HCT116 (cell line): ENCODE results near the gene CNPY1. TPM values are rescaled to one million over a fixed set of nuclear protein-coding genes. Genes with fewer than 3 reads are reported as not detected.

Experiments used
- ATAC-seq: fragments of 200-7000 bp; cut with Tn5 transposase; 2 replicates; pipeline ENCODE4 v1.9.1; 2020; ENCODE audit warnings: mild to moderate bottlenecking, moderate library complexity
- BruUV-seq: library from RNA; stranded (reverse); fragments of 400-500 nt; replicated peaks from 2 replicates; lab custom pipeline; 2021; lab: Mats Ljungman, UMichigan
- CTCF ChIA-PET: fragments of 300-600 bp; sonication (Branson Sonifier 250); formaldehyde crosslinking; loops from one replicate; lab custom pipeline; 2021; ENCODE audit warnings: antibody characterized with exemption; lab: Charles Lee
- POLR2A ChIA-PET: fragments of 300-600, 350-600 bp; sonication (Branson Sonifier 250); formaldehyde crosslinking; loops from one replicate; lab custom pipeline; 2021; ENCODE audit warnings: antibody characterized with exemption; lab: Charles Lee
- RAD21 ChIA-PET, 2 experiments: fragments of 300-600 bp; sonication (Branson Sonifier 250); formaldehyde crosslinking; loops; one replicate each; lab custom pipeline; 2023; ENCODE audit warnings: low total read pairs in 2 of 2; ENCODE audit not compliant: uncharacterized antibody in 2 of 2, unreplicated experiment in 2 of 2, low non-redundant PET in 1 of 2; lab: Charles Lee
- DNase-seq: peaks from one replicate; pipeline ENCODE4 v3.0.0-alpha.2; 2010; ENCODE audit warnings: low read depth, low spot score
- H2AFZ ChIP-seq: fragments of 200-600 bp; shearing (Covaris generic), sonication (generic); 2 replicates; pipeline ENCODE4 v1.6.1; 2017; ENCODE audit warnings: low read depth, mixed run types, mixed read lengths, antibody characterized with exemption, low read length; ENCODE audit not compliant: poor library complexity, severe bottlenecking
- H3K27ac ChIP-seq: 2 replicates; pipeline ENCODE4 v1.5.1; 2012; ENCODE audit warnings: low read depth, low read length
- H3K27me3 ChIP-seq: fragments of 200-600 bp; sonication (generic); 2 replicates; pipeline ENCODE4 v1.6.1; 2016; ENCODE audit warnings: mixed run types, low read length, mixed read lengths; ENCODE audit not compliant: insufficient read depth
- H3K36me3 ChIP-seq, 2 experiments: fragments of 200-500 bp in 1 of 2; fragments of 200-600 bp in 1 of 2; sonication (Bioruptor generic) in 1 of 2; sonication (generic) in 1 of 2; 2 replicates each; pipeline versions ENCODE4 v1.5.1 to v1.6.1; 2014 to 2016; ENCODE audit warnings: low read length in 2 of 2, inconsistent platforms in 1 of 2, mixed read lengths in 1 of 2, mixed run types in 1 of 2; ENCODE audit not compliant: insufficient read depth in 2 of 2, control insufficient read depth in 1 of 2
- H3K4me1 ChIP-seq, 2 experiments: fragments of 200-600 bp in 1 of 2; sonication (generic) in 1 of 2; 2 replicates each; pipeline versions ENCODE4 v1.5.1 to v1.6.1; 2012 to 2017; ENCODE audit warnings: low read length in 2 of 2, inconsistent platforms in 1 of 2, mild to moderate bottlenecking in 1 of 2, mixed read lengths in 1 of 2, mixed run types in 1 of 2, moderate library complexity in 1 of 2; ENCODE audit not compliant: insufficient read depth in 2 of 2, control insufficient read depth in 1 of 2
- H3K4me2 ChIP-seq: fragments of 200-600 bp; sonication (generic); 2 replicates; pipeline ENCODE4 v1.6.1; 2017; ENCODE audit warnings: mixed run types, low read length, mixed read lengths
- H3K4me3 ChIP-seq, 2 experiments: fragments of 200-600 bp in 1 of 2; sonication (generic) in 1 of 2; replicated peaks in 1 of 2; 2 replicates each; pipeline ENCODE4 v1.5.1; 2011 to 2016; ENCODE audit warnings: low read length in 2 of 2, control low read depth in 1 of 2, low read depth in 1 of 2, mild to moderate bottlenecking in 1 of 2, mixed read lengths in 1 of 2, mixed run types in 1 of 2
- H3K79me2 ChIP-seq: fragments of 200-600 bp; sonication (generic); 2 replicates; pipeline ENCODE4 v1.6.1; 2017; ENCODE audit warnings: mild to moderate bottlenecking, mixed run types, low read length, moderate library complexity, mixed read lengths; ENCODE audit not compliant: insufficient read depth
- H3K9ac ChIP-seq: fragments of 200-600 bp; sonication (generic); 2 replicates; pipeline ENCODE4 v1.6.1; 2016; ENCODE audit warnings: low read length, mixed read lengths
- H3K9me2 ChIP-seq: fragments of 200-600 bp; sonication (generic), shearing (Covaris generic); 2 replicates; pipeline ENCODE4 v1.6.1; 2017; ENCODE audit warnings: mixed run types, mild to moderate bottlenecking, moderate library complexity; ENCODE audit not compliant: insufficient read depth
- H3K9me3 ChIP-seq, 2 experiments: fragments of 200-500 bp in 1 of 2; fragments of 200-600 bp in 1 of 2; sonication (Bioruptor generic) in 1 of 2; sonication (generic) in 1 of 2; 2 replicates each; pipeline ENCODE4 v1.6.1; 2014 to 2017; ENCODE audit warnings: low read length in 2 of 2, mixed read lengths in 2 of 2, inconsistent platforms in 1 of 2, low read depth in 1 of 2, mild to moderate bottlenecking in 1 of 2, mixed run types in 1 of 2, moderate library complexity in 1 of 2; ENCODE audit not compliant: control insufficient read depth in 1 of 2, insufficient read depth in 1 of 2
- H4K20me1 ChIP-seq: fragments of 200-600 bp; sonication (generic), shearing (Covaris generic); 2 replicates; pipeline ENCODE4 v1.6.1; 2017; ENCODE audit warnings: mixed run types, mild to moderate bottlenecking, moderate library complexity; ENCODE audit not compliant: insufficient read depth
- EGR1 ChIP-seq: IDR thresholded peaks from 2 replicates; pipeline ENCODE4 v1.6.1; 2012; ENCODE audit warnings: low read depth
- JUND ChIP-seq: IDR thresholded peaks from 2 replicates; pipeline ENCODE4 v1.6.1; 2012
- POLR2A ChIP-seq: IDR thresholded peaks from 2 replicates; pipeline ENCODE4 v1.7.0; 2011; ENCODE audit warnings: borderline replicate concordance; ENCODE audit not compliant: insufficient read depth, insufficient read length; ENCODE audit errors: extremely low read depth
- RAD21 ChIP-seq: IDR thresholded peaks from 2 replicates; pipeline ENCODE4 v1.6.1; 2012; ENCODE audit warnings: low read depth, mild to moderate bottlenecking
- ZFX ChIP-seq: fragments of 450-650 bp; IDR thresholded peaks from 2 replicates; pipeline ENCODE4 v1.6.1; 2017
- ZNF274 ChIP-seq: fragments of 200-500 bp; sonication (Bioruptor generic); IDR thresholded peaks from 2 replicates; pipeline ENCODE4 v1.6.1; 2014; ENCODE audit warnings: mild to moderate bottlenecking, low read depth, low read length, inconsistent platforms
- intact Hi-C: fragments of 100-400 bp; cut with micrococcal nuclease; formaldehyde crosslinking; loops from 2 replicates; pipeline ENCODE4 v1.10.0; 2022
- total RNA-seq: library from RNA; stranded (reverse); gene quantifications from one replicate; pipeline ENCODE4 v1.2.1, GENCODE V29; 2021; ENCODE audit not compliant: unreplicated experiment

Gene CNPY1
- total RNA-seq, 1 experiment from 2014 or later, result not detected

- BruUV-seq, result no TSS peak
- H3K4me3 ChIP-seq, result no peak overlapping the region
- H3K27ac ChIP-seq, result no peak overlapping the region
- ChIA-PET POLR2A (no interaction called here), RAD21 (no interaction called here), CTCF (no interaction called here)
- H3K4me1 ChIP-seq, result no peaks in the 10 kb centered on the region
- H3K4me2 ChIP-seq, result no peak overlapping the region
- no peaks in the 10 kb centered on the region for H3K27me3 ChIP-seq
- no peak overlapping the region for H3K9ac ChIP-seq
- H2AFZ ChIP-seq, result no peak overlapping the region
- ATAC-seq (no peak), DNase-seq (no peak)
- intact Hi-C loops, result no loop called here
- no peaks in the 10 kb centered on the region for H3K9me3 ChIP-seq
- no peak for TF ChIP-seq EGR1
- TF ChIP-seq ZFX, result no peak
- no peak for TF ChIP-seq ZNF274
- H4K20me1 ChIP-seq, result no peaks in the 10 kb centered on the region
- H3K36me3 ChIP-seq, result no peaks in the 10 kb centered on the region
- no peaks in the 10 kb centered on the region for H3K9me2 ChIP-seq
- no peaks in the 10 kb centered on the region for H3K79me2 ChIP-seq
Measured at GRCh38 chr7:155463114-155463811, 83.1 kb downstream of the CNPY1 start.

- BruUV-seq, result no TSS peak
- Histone ChIP-seq H3K36me3 (no peaks in the 10 kb centered on the region), H3K27ac (no peak overlapping the region), H3K9me3 (no peaks in the 10 kb centered on the region), H4K20me1 (no peaks in the 10 kb centered on the region), H3K79me2 (no peaks in the 10 kb centered on the region), H3K4me2 (no peak overlapping the region), H3K4me1 (no peaks in the 10 kb centered on the region), H2AFZ (no peak overlapping the region), H3K9ac (no peak overlapping the region), H3K27me3 (no peaks in the 10 kb centered on the region), H3K4me3 (no peak overlapping the region), H3K9me2 (no peaks in the 10 kb centered on the region)
- TF ChIP-seq POLR2A, result no peak
- TF ChIP-seq JUND, result no peak
- no peak for TF ChIP-seq ZNF274
- TF ChIP-seq RAD21, result no peak
- no peak for TF ChIP-seq EGR1
- no peak for DNase-seq
- CTCF ChIA-PET, result no interaction called here
- ATAC-seq, result no peak
- intact Hi-C loops, result no loop called here
- POLR2A ChIA-PET, result no interaction called here
- RAD21 ChIA-PET, result no interaction called here
Measured at GRCh38 chr7:155462163-155462735, 84.1 kb downstream of the CNPY1 start.
